Measurements from ENCODE around the gene CCNF.

DNA sequence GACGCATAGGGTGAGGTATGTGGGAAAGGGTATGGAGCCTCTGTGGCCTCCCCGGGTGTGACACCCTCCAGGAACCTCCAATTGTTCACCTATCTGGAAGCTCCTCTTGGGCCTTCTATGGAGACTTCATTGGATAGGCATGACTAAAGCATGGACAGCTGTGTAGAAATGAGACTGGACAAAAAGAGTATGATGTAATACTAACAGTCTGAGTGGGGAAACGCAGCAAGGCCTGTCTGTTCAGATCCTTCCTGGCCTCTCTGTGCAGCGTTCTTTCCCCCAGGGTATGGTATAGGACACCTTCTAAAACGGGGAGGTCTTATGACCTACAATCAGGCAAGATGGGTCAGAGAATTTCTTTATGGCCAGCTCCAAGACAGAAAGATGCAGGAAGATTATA is 30.7 kb upstream of the CCNF start:
- TF ChIP-seq, protein P1, sequence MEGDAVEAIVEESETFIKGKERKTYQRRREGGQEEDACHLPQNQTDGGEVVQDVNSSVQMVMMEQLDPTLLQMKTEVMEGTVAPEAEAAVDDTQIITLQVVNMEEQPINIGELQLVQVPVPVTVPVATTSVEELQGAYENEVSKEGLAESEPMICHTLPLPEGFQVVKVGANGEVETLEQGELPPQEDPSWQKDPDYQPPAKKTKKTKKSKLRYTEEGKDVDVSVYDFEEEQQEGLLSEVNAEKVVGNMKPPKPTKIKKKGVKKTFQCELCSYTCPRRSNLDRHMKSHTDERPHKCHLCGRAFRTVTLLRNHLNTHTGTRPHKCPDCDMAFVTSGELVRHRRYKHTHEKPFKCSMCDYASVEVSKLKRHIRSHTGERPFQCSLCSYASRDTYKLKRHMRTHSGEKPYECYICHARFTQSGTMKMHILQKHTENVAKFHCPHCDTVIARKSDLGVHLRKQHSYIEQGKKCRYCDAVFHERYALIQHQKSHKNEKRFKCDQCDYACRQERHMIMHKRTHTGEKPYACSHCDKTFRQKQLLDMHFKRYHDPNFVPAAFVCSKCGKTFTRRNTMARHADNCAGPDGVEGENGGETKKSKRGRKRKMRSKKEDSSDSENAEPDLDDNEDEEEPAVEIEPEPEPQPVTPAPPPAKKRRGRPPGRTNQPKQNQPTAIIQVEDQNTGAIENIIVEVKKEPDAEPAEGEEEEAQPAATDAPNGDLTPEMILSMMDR (IDR thresholded peaks at IDR 0.05), result no peak
- TF ChIP-seq EP300 (IDR thresholded peaks at IDR 0.05) (no peak), POLR2A (IDR thresholded peaks at IDR 0.05) (no peak)
